Lower lobe of right lung (tissue), 2 donors: ENCODE measurements around the gene CDCA5. TPM values are rescaled to one million over a fixed set of nuclear protein-coding genes. Genes with fewer than 3 reads are reported as not detected.

Experiments used
- ATAC-seq, 2 donors: fragments of 200-7000 bp; cut with Tn5 transposase; one replicate each; pipeline ENCODE4 v1.9.1; 2020 to 2022; ENCODE audit warnings: mild to moderate bottlenecking in 2 of 2, moderate library complexity in 2 of 2
- DNase-seq: peaks from one replicate; pipeline ENCODE4 v3.0.0-alpha.2; 2020
- H3K27ac ChIP-seq: fragments of 200-600 bp; one replicate; pipeline ENCODE4 v1.8.0; 2022
- H3K27me3 ChIP-seq: fragments of 200-600 bp; one replicate; pipeline ENCODE4 v1.8.0; 2022; ENCODE audit warnings: low read depth
- H3K36me3 ChIP-seq: fragments of 200-600 bp; one replicate; pipeline ENCODE4 v1.8.0; 2022; ENCODE audit warnings: mild to moderate bottlenecking
- H3K4me1 ChIP-seq: fragments of 200-600 bp; one replicate; pipeline ENCODE4 v1.8.0; 2022
- H3K4me3 ChIP-seq: fragments of 200-600 bp; one replicate; pipeline ENCODE4 v1.8.0; 2022; ENCODE audit warnings: mild to moderate bottlenecking
- H3K9me3 ChIP-seq: fragments of 200-600 bp; one replicate; pipeline ENCODE4 v1.8.0; 2022
- intact Hi-C: fragments of 100-400 bp; cut with DNase I; formaldehyde crosslinking; loops from one replicate; pipeline ENCODE4 v1.11.0; 2022
- total RNA-seq: library from RNA; stranded (reverse); fragmentation: NEBNext Ultra II Directional; extraction: Animal tissue kit (Norgen Biotek cat#: 25700); gene quantifications from one replicate; pipeline ENCODE4 v1.2.1, GENCODE V29; 2021
- TF ChIP-seq, protein P1 (sequence below): fragments of 200-600 bp; IDR thresholded peaks from one replicate; pipeline ENCODE4 v1.8.0; 2022; ENCODE audit warnings: antibody characterized with exemption, mild to moderate bottlenecking
- donor health status: DM: no; HTN: yes; CAD: no; lungs with severe emphysema.

Gene CDCA5
- total RNA-seq, 1 donor from 2014 or later = 2.8 TPM

GRCh38 chr11:65126624-65127274, 42.9 kb upstream of the CDCA5 start:
- intact Hi-C loops = no loop called here
- Histone ChIP-seq H3K4me1 (peaks cover 11% of the 10 kb centered on the region), H3K9me3 (no peaks in the 10 kb centered on the region), H3K4me3 (no peak overlapping the region), H3K27me3 (no peaks in the 10 kb centered on the region), H3K36me3 (peaks cover 78% of the 10 kb centered on the region), H3K27ac (no peak overlapping the region)
- TF ChIP-seq, protein P1, sequence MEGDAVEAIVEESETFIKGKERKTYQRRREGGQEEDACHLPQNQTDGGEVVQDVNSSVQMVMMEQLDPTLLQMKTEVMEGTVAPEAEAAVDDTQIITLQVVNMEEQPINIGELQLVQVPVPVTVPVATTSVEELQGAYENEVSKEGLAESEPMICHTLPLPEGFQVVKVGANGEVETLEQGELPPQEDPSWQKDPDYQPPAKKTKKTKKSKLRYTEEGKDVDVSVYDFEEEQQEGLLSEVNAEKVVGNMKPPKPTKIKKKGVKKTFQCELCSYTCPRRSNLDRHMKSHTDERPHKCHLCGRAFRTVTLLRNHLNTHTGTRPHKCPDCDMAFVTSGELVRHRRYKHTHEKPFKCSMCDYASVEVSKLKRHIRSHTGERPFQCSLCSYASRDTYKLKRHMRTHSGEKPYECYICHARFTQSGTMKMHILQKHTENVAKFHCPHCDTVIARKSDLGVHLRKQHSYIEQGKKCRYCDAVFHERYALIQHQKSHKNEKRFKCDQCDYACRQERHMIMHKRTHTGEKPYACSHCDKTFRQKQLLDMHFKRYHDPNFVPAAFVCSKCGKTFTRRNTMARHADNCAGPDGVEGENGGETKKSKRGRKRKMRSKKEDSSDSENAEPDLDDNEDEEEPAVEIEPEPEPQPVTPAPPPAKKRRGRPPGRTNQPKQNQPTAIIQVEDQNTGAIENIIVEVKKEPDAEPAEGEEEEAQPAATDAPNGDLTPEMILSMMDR = no peak
- DNase-seq (no peak), ATAC-seq (no peak)

DNA sequence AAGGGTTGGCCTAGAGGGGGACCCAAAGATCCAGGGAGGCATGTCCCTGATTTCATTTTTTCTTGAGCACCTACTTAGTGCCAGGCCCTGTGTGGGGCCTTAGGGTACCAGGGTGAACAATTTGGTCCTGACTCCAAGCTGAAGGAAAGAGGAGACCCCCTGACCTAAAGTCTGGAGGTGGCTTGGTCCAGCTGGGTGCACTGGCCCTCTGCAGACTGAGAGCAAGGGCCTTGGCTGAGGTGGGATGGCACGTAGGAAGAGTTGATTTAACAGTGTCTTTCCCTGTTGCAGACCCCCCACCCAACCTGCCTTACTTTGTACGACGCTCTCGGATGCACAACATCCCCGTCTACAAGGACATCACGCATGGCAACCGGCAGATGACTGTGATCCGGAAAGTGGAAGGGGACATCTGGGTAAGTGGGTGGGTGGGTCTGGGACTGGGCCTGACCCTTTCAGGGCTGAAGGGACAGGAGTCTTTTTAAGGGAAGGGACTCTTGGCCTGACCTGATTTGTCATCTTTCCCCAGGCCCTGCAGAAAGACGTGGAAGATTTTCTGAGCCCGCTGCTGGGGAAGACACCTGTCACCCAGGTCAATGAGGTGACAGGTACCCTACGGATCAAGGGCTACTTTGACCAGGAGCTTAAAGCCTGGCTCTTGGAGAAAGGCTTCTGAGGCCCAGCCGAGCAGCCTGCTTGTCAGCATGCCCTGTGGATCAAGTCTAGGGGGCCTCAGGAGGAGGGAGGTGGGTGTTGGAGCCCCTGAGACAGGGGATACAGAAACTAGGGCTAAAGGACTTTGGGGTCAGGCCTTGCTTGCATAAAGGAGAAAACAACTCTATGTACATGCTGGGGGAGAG, 41.6 kb upstream of the CDCA5 start:
- Histone ChIP-seq H3K27me3 (no peaks in the 10 kb centered on the region), H3K4me1 (peaks cover 22% of the 10 kb centered on the region), H3K27ac (no peak overlapping the region), H3K36me3 (peaks cover 72% of the 10 kb centered on the region), H3K9me3 (no peaks in the 10 kb centered on the region), H3K4me3 (no peak overlapping the region)
- DNase-seq (no peak), ATAC-seq (no peak)
- TF ChIP-seq, protein P1 = no peak
- intact Hi-C loops = no loop called here

DNA sequence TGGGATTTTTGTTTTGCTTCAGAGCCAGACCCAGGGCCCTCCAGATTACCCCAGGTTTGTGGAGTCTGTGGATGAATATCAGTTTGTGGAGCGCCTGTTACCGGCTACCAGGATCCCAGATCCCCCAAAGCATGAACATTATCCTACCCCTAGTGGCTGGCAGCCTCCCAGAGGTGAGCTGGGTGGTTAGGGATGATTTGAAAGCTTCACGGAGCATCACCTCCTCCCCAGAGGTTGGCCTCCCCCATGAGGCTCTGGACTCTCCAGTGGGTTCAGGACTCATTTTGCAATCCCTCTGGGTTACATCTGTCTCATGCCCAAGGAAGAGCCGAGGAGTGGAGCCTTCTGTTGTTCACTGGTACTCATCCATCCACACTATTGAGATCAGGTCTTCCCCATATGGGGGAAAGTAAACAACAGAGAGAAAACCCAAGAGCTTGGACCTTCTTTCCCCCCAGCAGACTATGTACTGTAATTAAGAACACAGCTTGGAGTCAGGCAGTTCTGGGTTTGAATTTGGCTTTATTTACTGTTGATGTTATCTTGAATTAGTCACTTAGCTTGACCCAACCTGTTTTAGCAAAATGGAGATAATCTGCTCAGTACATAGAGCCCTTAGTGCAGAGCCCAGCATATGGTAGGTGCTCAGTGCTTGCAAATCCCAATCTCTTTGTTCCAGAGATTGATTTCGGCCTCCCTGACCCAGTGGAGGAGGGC, 40.8 kb upstream of the CDCA5 start:
- DNase-seq (no peak), ATAC-seq (no peak)
- TF ChIP-seq, protein P1 = no peak
- intact Hi-C loops = no loop called here
- H3K4me1 ChIP-seq = peaks cover 30% of the 10 kb centered on the region
- peaks cover 72% of the 10 kb centered on the region for H3K36me3 ChIP-seq
- H3K4me3 ChIP-seq = no peak overlapping the region
- H3K27ac ChIP-seq = no peak overlapping the region
- H3K9me3 ChIP-seq = no peaks in the 10 kb centered on the region
- no peaks in the 10 kb centered on the region for H3K27me3 ChIP-seq

GRCh38 chr11:65121865-65122696, 38.2 kb upstream of the CDCA5 start, which contains the start of the genes FAU and MRPL49:
Gene FAU (minus strand): TSS chr11:65122134. CDS start chr11:65121813, 321 bp downstream.
Gene MRPL49 (plus strand): TSS chr11:65122321. CDS start chr11:65122347, 26 bp downstream.
- Histone ChIP-seq H3K9me3 (no peaks in the 10 kb centered on the region), H3K4me1 (peaks cover 30% of the 10 kb centered on the region), H3K36me3 (peaks cover 65% of the 10 kb centered on the region), H3K4me3 (peak within 1 kb of the TSS; percentile 84), H3K27me3 (no peaks in the 10 kb centered on the region), H3K27ac (peak within 1 kb of the TSS; percentile 95)
- intact Hi-C loops = no loop called here
- ATAC-seq = peak; percentile 92 to 93
- DNase-seq = peak; percentile 100
- TF ChIP-seq, protein P1 = no peak
